ENCODE results near the gene DKK2.

Gene DKK2

GRCh38 chr4:106875340-106875739, 160.8 kb downstream of the DKK2 start:
- ChIA-PET CTCF (interaction anchor here (1.7 kb wide), 1 partner anchor 23 kb away, joined by 3 read pairs; no protein-coding TSS in a partner anchor), POLR2A (no interaction called here)
- TF ChIP-seq, protein P1, sequence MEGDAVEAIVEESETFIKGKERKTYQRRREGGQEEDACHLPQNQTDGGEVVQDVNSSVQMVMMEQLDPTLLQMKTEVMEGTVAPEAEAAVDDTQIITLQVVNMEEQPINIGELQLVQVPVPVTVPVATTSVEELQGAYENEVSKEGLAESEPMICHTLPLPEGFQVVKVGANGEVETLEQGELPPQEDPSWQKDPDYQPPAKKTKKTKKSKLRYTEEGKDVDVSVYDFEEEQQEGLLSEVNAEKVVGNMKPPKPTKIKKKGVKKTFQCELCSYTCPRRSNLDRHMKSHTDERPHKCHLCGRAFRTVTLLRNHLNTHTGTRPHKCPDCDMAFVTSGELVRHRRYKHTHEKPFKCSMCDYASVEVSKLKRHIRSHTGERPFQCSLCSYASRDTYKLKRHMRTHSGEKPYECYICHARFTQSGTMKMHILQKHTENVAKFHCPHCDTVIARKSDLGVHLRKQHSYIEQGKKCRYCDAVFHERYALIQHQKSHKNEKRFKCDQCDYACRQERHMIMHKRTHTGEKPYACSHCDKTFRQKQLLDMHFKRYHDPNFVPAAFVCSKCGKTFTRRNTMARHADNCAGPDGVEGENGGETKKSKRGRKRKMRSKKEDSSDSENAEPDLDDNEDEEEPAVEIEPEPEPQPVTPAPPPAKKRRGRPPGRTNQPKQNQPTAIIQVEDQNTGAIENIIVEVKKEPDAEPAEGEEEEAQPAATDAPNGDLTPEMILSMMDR (IDR thresholded peaks at IDR 0.05; ENCODE audit: control extremely low read depth, extremely low read depth, low read depth, missing control alignments): no peak
- DNase-seq (ENCODE audit: extremely low spot score): no peak
